H1 (cell line): ENCODE results near the gene RNF212. TPM values are rescaled to one million over a fixed set of nuclear protein-coding genes. Genes with fewer than 3 reads are reported as not detected.

Source experiments
- BCL11A ChIP-seq, 2 experiments: IDR thresholded peaks; one replicate each; pipeline ENCODE4 v1.6.1; 2011; ENCODE audit warnings: low read depth in 2 of 2, low read length in 2 of 2, mild to moderate bottlenecking in 2 of 2
- CHD1 ChIP-seq: IDR thresholded peaks from 2 replicates; pipeline ENCODE4 v1.6.1; 2012; ENCODE audit warnings: low read depth, low read length, improper control_type of control experiment
- CHD7 ChIP-seq: fragments of 300-600 bp; sonication (generic); IDR thresholded peaks from 2 replicates; pipeline ENCODE4 v1.7.1; 2012; ENCODE audit warnings: low read length, moderate library complexity, mild to moderate bottlenecking, inconsistent platforms; ENCODE audit not compliant: insufficient replicate concordance
- CREB1 ChIP-seq: IDR thresholded peaks from 2 replicates; pipeline ENCODE4 v1.6.1; 2012; ENCODE audit warnings: inconsistent platforms
- FOSL1 ChIP-seq: IDR thresholded peaks from 2 replicates; pipeline ENCODE4 v1.6.1; 2011; ENCODE audit warnings: mild to moderate bottlenecking, low read depth, low read length, moderate library complexity; ENCODE audit not compliant: insufficient read depth
- HDAC2 ChIP-seq, 2 experiments: fragments of 300-600 bp in 1 of 2; sonication (generic) in 1 of 2; IDR thresholded peaks; 2 replicates each; pipeline ENCODE4 v1.6.1; 2011 to 2012; ENCODE audit warnings: low read depth in 2 of 2, low read length in 2 of 2, mild to moderate bottlenecking in 2 of 2, moderate library complexity in 2 of 2, borderline replicate concordance in 1 of 2, inconsistent platforms in 1 of 2
- MAFK ChIP-seq: IDR thresholded peaks from 2 replicates; pipeline ENCODE4 v1.6.1; 2012; ENCODE audit warnings: low read depth, mild to moderate bottlenecking, improper control_type of control experiment, low read length
- POLR2AphosphoS5 ChIP-seq: IDR thresholded peaks from 2 replicates; pipeline ENCODE4 v1.6.1; 2011; ENCODE audit warnings: low read depth, low read length
- SP1 ChIP-seq: IDR thresholded peaks from 2 replicates; pipeline ENCODE4 v1.6.1; 2011; ENCODE audit warnings: low read depth, low read length
- SP2 ChIP-seq: IDR thresholded peaks from 2 replicates; pipeline ENCODE4 v1.6.1; 2012; ENCODE audit warnings: mild to moderate bottlenecking, low read length, inconsistent platforms
- SUZ12 ChIP-seq: fragments of 200-600 bp; sonication (generic); IDR thresholded peaks from 2 replicates; pipeline ENCODE4 v1.6.1; 2012; ENCODE audit warnings: mild to moderate bottlenecking, inconsistent platforms, low read length, moderate library complexity, mixed read lengths
- polyA plus RNA-seq, 7 experiments: library from polyadenylated mRNA; depleted of rRNA in 3 of 7; stranded (reverse) in 5 of 7; unstranded in 2 of 7; fragments of >200 nt in 5 of 7; fragments of 200-250 nt in 2 of 7; gene quantifications; 1 replicate in 5 of 7; 2 replicates in 1 of 7; 4 replicates in 1 of 7; pipeline versions ENCODE4 v1.2.1 to v1.2.3, GENCODE V29; 2011 to 2013; ENCODE audit warnings: missing spikeins in 2 of 7, mixed read lengths in 2 of 7
- total RNA-seq: library from RNA; stranded (reverse); fragmentation: NEBNext Ultra II Directional; extraction: Animal tissue kit (Norgen Biotek cat#: 25700); gene quantifications from 2 replicates; pipeline ENCODE4 v1.2.1, GENCODE V29; 2021
- TF ChIP-seq, protein P1 (sequence below): IDR thresholded peaks from 2 replicates; pipeline ENCODE4 v1.6.1; 2011; ENCODE audit warnings: low read length, improper control_type of control experiment

The RNF212 gene
- total and polyA plus RNA-seq, 2 of the 8 experiments (the other 6 are each of a cell fraction or from before 2014, with no cell fraction given): 3.4 to 5.4 TPM

DNA sequence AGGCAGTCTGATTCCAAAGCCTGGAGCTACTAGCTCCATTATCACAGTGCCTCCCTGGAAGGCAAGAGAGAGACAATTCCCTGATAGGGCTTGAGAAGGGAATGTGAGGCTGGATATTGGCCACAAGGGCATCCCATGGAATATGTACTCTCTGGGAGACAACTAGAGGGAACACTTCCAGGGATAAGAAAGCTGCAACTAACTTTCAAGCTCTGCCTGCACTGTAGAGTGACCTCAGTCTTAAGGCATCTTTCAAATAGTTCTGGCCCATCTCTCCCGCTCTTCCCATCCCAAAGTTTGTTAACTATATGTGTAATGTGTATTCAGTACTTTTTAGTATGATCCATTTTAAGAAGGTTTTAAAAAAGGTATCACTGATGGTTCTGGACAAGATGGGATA, 13.1 kb upstream of the RNF212 start (continued):
- no peak for TF ChIP-seq CHD7
- TF ChIP-seq CHD1: no peak
- TF ChIP-seq, protein P1, sequence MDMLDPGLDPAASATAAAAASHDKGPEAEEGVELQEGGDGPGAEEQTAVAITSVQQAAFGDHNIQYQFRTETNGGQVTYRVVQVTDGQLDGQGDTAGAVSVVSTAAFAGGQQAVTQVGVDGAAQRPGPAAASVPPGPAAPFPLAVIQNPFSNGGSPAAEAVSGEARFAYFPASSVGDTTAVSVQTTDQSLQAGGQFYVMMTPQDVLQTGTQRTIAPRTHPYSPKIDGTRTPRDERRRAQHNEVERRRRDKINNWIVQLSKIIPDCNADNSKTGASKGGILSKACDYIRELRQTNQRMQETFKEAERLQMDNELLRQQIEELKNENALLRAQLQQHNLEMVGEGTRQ: no peak
- TF ChIP-seq SP1: no peak
- no peak for TF ChIP-seq POLR2AphosphoS5
- TF ChIP-seq MAFK: no peak
- no peak for TF ChIP-seq CREB1
- no peak for TF ChIP-seq BCL11A (IDR thresholded peaks at IDR 0.05; ENCODE audit: low read depth in 2 of 2, low read length in 2 of 2)
- TF ChIP-seq FOSL1: no peak
- TF ChIP-seq SUZ12: no peak
- no peak for TF ChIP-seq HDAC2 (IDR thresholded peaks at IDR 0.05; ENCODE audit: borderline replicate concordance in 1 of 2, low read depth in 2 of 2, low read length in 2 of 2)
- TF ChIP-seq SP2: no peak
